HG03520 (cell line): Measurements from ENCODE around the gene ARHGAP27.
"Not testable (repeated sequence)": the region's sequence is repeated elsewhere in the genome, so short reads cannot be mapped to it uniquely, and the experiment has no call there.

Source experiments
- ATAC-seq: cut with Tn5 transposase; IDR thresholded peaks from one replicate; pipeline ENCODE4 v1.9.1; 2021; ENCODE audit warnings: mild to moderate bottlenecking, moderate library complexity; ENCODE audit not compliant: unreplicated experiment

The ARHGAP27 gene

GRCh38 chr17:45364531-45365390 is 67.9 kb downstream of the ARHGAP27 start:
- no peak for ATAC-seq

GRCh38 chr17:45363498-45363897 is 69.2 kb downstream of the ARHGAP27 start:
- ATAC-seq, result no peak

GRCh38 chr17:45361976-45362375 is 70.7 kb downstream of the ARHGAP27 start:
- no peak for ATAC-seq

GRCh38 chr17:45361451-45361850 is 71.2 kb downstream of the ARHGAP27 start:
- no peak for ATAC-seq

- no peak for ATAC-seq
Observed at GRCh38 chr17:45357364-45357997, 75.2 kb downstream of the ARHGAP27 start.

- ATAC-seq, result no peak
Observed at GRCh38 chr17:45355087-45355486, 77.6 kb downstream of the ARHGAP27 start.

- no peak for ATAC-seq
Observed at GRCh38 chr17:45353043-45353442, 79.6 kb downstream of the ARHGAP27 start.

GRCh38 chr17:45351831-45352230 is 80.8 kb downstream of the ARHGAP27 start:
- ATAC-seq, result no peak

GRCh38 chr17:45347444-45347843 is 85.2 kb downstream of the ARHGAP27 start:
- no peak for ATAC-seq

GRCh38 chr17:45346216-45347015 is 86.3 kb downstream of the ARHGAP27 start:
- ATAC-seq, result no peak

- ATAC-seq, result no peak
Observed at GRCh38 chr17:45345554-45346215, 87.0 kb downstream of the ARHGAP27 start.

- ATAC-seq, result no peak
Observed at GRCh38 chr17:45345246-45345553, 87.5 kb downstream of the ARHGAP27 start.

- not testable (repeated sequence) for ATAC-seq
Observed at GRCh38 chr17:45343967-45344664, 88.6 kb downstream of the ARHGAP27 start.
